22Rv1 (cell line): ENCODE measurements around the gene SORL1.

Experiments used
- ZFX ChIP-seq: fragments of 450-650 bp; IDR thresholded peaks from 2 replicates; pipeline ENCODE4 v1.6.1; 2017; ENCODE audit warnings: antibody characterized with exemption, borderline replicate concordance
- TF ChIP-seq, protein P1 (sequence below): fragments of 450-650 bp; IDR thresholded peaks from 2 replicates; pipeline ENCODE4 v1.5.1; 2017; ENCODE audit warnings: mild to moderate bottlenecking

DNA sequence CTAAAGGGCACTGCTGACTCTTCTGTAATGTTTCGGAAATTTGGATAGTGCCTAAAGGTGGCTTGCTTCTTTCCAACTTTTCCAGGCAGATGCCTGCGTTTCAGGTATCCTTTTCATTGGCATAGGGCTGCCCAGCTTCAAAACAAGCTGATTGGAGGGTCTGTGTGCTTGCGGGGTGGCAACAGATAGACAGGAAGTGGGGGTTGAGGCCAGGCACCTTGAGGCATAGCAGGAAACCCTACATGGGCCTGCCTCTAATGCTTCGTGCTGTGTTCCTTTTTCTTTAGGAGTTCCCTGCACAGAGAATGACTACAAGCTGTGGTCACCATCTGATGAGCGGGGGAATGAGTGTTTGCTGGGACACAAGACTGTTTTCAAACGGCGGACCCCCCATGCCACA lies 92.8 kb downstream of the SORL1 start:
- TF ChIP-seq, protein P1, sequence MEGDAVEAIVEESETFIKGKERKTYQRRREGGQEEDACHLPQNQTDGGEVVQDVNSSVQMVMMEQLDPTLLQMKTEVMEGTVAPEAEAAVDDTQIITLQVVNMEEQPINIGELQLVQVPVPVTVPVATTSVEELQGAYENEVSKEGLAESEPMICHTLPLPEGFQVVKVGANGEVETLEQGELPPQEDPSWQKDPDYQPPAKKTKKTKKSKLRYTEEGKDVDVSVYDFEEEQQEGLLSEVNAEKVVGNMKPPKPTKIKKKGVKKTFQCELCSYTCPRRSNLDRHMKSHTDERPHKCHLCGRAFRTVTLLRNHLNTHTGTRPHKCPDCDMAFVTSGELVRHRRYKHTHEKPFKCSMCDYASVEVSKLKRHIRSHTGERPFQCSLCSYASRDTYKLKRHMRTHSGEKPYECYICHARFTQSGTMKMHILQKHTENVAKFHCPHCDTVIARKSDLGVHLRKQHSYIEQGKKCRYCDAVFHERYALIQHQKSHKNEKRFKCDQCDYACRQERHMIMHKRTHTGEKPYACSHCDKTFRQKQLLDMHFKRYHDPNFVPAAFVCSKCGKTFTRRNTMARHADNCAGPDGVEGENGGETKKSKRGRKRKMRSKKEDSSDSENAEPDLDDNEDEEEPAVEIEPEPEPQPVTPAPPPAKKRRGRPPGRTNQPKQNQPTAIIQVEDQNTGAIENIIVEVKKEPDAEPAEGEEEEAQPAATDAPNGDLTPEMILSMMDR: no peak
- no peak for TF ChIP-seq ZFX
